HepG2 (cell line): ENCODE measurements around the gene OPA3. TPM values are rescaled to one million over a fixed set of nuclear protein-coding genes. Genes with fewer than 3 reads are reported as not detected.
A peak's percentile ranks its signal among the peaks of the same experiment; 100 is the strongest.

ENCODE experiments used
- KDM4B ChIP-seq: sonication (generic); formaldehyde crosslinking; IDR thresholded peaks from 2 replicates; pipeline ENCODE4 v1.4.0; 2020; ENCODE audit warnings: missing genetic modification reagents
- MATR3 ChIP-seq: sonication (generic); formaldehyde crosslinking; IDR thresholded peaks from 2 replicates; pipeline ENCODE4 v1.4.0; 2020; ENCODE audit warnings: missing genetic modification reagents
- MTF1 ChIP-seq: sonication (generic); formaldehyde crosslinking; IDR thresholded peaks from 2 replicates; pipeline ENCODE4 v1.5.0; 2020; ENCODE audit warnings: missing genetic modification reagents
- NRL ChIP-seq: sonication (generic); formaldehyde crosslinking; IDR thresholded peaks from 2 replicates; pipeline ENCODE4 v1.5.0; 2020; ENCODE audit warnings: missing genetic modification reagents, mild to moderate bottlenecking, moderate library complexity, borderline replicate concordance
- PPARG ChIP-seq: conservative IDR thresholded peaks from 2 replicates; pipeline ENCODE4 v1.6.1; 2016; ENCODE audit warnings: missing biosample characterization, missing genetic modification reagents
- SCMH1 ChIP-seq: sonication (generic); formaldehyde crosslinking; IDR thresholded peaks from 2 replicates; pipeline ENCODE4 v1.9.0; 2021; ENCODE audit warnings: missing genetic modification reagents, mild to moderate bottlenecking, borderline replicate concordance
- SIX1 ChIP-seq: sonication (generic); formaldehyde crosslinking; IDR thresholded peaks from 2 replicates; pipeline ENCODE4 v1.4.0; 2020; ENCODE audit warnings: missing genetic modification reagents, borderline replicate concordance
- ZNF235 ChIP-seq: sonication (generic); formaldehyde crosslinking; IDR thresholded peaks from 2 replicates; pipeline ENCODE4 v1.8.1; 2023; ENCODE audit warnings: mild to moderate bottlenecking, missing genetic modification reagents, borderline replicate concordance
- ZNF326 ChIP-seq: sonication (generic); formaldehyde crosslinking; IDR thresholded peaks from 2 replicates; pipeline ENCODE4 v1.4.0; 2020; ENCODE audit warnings: missing genetic modification reagents, borderline replicate concordance
- ZNF350 ChIP-seq: sonication (generic); formaldehyde crosslinking; IDR thresholded peaks from 2 replicates; pipeline ENCODE4 v1.4.0; 2020; ENCODE audit warnings: mild to moderate bottlenecking, low read depth, missing genetic modification reagents, borderline replicate concordance
- ZNF790 ChIP-seq: sonication (generic); formaldehyde crosslinking; IDR thresholded peaks from 2 replicates; pipeline ENCODE4 v1.8.0; 2022; ENCODE audit warnings: missing genetic modification reagents, mild to moderate bottlenecking, borderline replicate concordance
- ZSCAN31 ChIP-seq: sonication (generic); formaldehyde crosslinking; IDR thresholded peaks from 2 replicates; pipeline ENCODE4 v1.5.0; 2020; ENCODE audit warnings: low read depth, mild to moderate bottlenecking, missing genetic modification reagents
- polyA plus RNA-seq, 8 experiments: library from polyadenylated mRNA; depleted of rRNA in 3 of 8; stranded (reverse) in 7 of 8; unstranded in 1 of 8; fragments of >200 nt; fragmentation: Illumina TruSeq in 4 of 8; extraction: Trizol in 4 of 8; gene quantifications; 2 replicates each; pipeline versions ENCODE4 v1.2.1 to v1.2.3, GENCODE V29; 2011 to 2016; ENCODE audit warnings: low read depth in 4 of 8, missing spikeins in 1 of 8, mixed read lengths in 1 of 8; ENCODE audit not compliant: insufficient read depth in 1 of 8
- total RNA-seq, 5 experiments: library from RNA; depleted of rRNA; stranded (reverse); fragments of >200 nt; fragmentation: Illumina TruSeq; extraction: Trizol; gene quantifications; 2 replicates each; pipeline ENCODE4 v1.2.3, GENCODE V29; 2016; ENCODE audit warnings: low read depth in 1 of 5
- TF ChIP-seq, protein P1 (sequence below): sonication (generic); formaldehyde crosslinking; IDR thresholded peaks from 2 replicates; pipeline ENCODE4 v1.8.1; 2023; ENCODE audit warnings: mild to moderate bottlenecking, missing genetic modification reagents
- TF ChIP-seq, protein P2 (sequence below): sonication (generic); formaldehyde crosslinking; IDR thresholded peaks from 2 replicates; pipeline ENCODE4 v1.5.0; 2020; ENCODE audit warnings: mild to moderate bottlenecking, low read depth, missing genetic modification reagents, borderline replicate concordance
- TF ChIP-seq, protein P3 (sequence below): sonication (generic); formaldehyde crosslinking; IDR thresholded peaks from 2 replicates; pipeline ENCODE4 v1.8.1; 2022; ENCODE audit warnings: low read depth, mild to moderate bottlenecking, missing genetic modification reagents
- TF ChIP-seq, protein P4 (sequence below), 2 experiments: IDR thresholded peaks; 2 replicates each; pipeline ENCODE4 v1.6.1; 2011 to 2012; ENCODE audit warnings: low read length in 2 of 2, borderline replicate concordance in 1 of 2, low read depth in 1 of 2, mild to moderate bottlenecking in 1 of 2, moderate library complexity in 1 of 2
- TF ChIP-seq, protein P5 (sequence below): sonication (generic); formaldehyde crosslinking; conservative IDR thresholded peaks from 2 replicates; pipeline ENCODE4 v1.5.0; 2020; ENCODE audit warnings: missing genetic modification reagents

The OPA3 gene
- total and polyA plus RNA-seq, 2 of the 13 experiments (the other 11 are each of a cell fraction or from before 2014, with no cell fraction given) = 8.3 to 17.7 TPM

DNA sequence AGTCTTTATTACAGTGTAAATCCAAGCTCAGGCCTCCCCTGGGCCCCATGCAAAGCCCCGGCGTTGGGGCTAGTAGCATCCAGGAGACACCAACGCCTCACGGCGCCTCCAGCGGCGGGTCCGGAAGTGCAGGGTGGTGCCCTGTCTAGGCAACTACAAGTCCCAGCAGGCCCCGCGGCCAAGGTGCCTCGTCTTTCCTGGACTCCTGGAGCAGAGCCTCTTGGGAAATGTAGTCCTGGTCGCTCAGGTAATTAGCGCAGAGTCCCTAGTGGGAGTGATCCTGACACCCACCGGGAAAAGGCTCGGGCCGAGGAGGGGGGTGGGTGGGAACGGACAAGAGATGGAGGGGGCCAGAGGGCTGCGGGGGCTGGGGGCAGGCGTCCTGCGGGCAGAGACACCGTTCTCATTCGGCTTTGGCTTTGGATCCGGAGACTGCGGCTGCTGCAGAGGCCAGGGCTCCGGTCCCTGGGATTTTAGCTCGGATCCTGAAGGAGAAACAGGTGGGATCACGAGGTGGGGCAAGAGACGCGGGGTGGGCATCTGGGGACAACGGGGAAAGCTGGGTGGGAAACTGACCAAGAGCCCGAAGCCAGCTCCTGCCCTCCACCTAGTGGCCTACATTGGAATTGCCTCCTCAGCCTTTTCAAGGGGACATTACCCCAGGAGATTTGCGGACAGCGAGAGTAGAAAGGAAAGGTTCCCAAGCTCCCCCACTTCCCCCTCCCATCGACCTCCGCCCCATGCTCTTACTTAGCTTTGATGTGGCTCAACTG is 99.1 kb downstream of the OPA3 start (continued):
- TF ChIP-seq MATR3 (CRISPR knock-in tag) (no peak), ZNF790 (CRISPR knock-in tag) (no peak), MTF1 (no peak), SIX1 (CRISPR knock-in tag) (no peak), KDM4B (CRISPR knock-in tag) (no peak), ZNF326 (CRISPR knock-in tag) (no peak), ZNF235 (CRISPR knock-in tag) (no peak), ZSCAN31 (CRISPR knock-in tag) (no peak), PPARG (CRISPR knock-in tag) (no peak), NRL (no peak), ZNF350 (CRISPR knock-in tag) (no peak), SCMH1 (CRISPR knock-in tag) (no peak)
- TF ChIP-seq, protein P1, sequence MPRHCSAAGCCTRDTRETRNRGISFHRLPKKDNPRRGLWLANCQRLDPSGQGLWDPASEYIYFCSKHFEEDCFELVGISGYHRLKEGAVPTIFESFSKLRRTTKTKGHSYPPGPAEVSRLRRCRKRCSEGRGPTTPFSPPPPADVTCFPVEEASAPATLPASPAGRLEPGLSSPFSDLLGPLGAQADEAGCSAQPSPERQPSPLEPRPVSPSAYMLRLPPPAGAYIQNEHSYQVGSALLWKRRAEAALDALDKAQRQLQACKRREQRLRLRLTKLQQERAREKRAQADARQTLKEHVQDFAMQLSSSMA = no peak
- TF ChIP-seq, protein P2, sequence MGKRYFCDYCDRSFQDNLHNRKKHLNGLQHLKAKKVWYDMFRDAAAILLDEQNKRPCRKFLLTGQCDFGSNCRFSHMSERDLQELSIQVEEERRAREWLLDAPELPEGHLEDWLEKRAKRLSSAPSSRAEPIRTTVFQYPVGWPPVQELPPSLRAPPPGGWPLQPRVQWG = no peak
- TF ChIP-seq, protein P3, sequence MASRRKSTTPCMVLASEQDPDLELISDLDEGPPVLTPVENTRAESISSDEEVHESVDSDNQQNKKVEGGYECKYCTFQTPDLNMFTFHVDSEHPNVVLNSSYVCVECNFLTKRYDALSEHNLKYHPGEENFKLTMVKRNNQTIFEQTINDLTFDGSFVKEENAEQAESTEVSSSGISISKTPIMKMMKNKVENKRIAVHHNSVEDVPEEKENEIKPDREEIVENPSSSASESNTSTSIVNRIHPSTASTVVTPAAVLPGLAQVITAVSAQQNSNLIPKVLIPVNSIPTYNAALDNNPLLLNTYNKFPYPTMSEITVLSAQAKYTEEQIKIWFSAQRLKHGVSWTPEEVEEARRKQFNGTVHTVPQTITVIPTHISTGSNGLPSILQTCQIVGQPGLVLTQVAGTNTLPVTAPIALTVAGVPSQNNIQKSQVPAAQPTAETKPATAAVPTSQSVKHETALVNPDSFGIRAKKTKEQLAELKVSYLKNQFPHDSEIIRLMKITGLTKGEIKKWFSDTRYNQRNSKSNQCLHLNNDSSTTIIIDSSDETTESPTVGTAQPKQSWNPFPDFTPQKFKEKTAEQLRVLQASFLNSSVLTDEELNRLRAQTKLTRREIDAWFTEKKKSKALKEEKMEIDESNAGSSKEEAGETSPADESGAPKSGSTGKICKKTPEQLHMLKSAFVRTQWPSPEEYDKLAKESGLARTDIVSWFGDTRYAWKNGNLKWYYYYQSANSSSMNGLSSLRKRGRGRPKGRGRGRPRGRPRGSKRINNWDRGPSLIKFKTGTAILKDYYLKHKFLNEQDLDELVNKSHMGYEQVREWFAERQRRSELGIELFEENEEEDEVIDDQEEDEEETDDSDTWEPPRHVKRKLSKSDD (CRISPR knock-in tag) = no peak
- TF ChIP-seq, protein P4, sequence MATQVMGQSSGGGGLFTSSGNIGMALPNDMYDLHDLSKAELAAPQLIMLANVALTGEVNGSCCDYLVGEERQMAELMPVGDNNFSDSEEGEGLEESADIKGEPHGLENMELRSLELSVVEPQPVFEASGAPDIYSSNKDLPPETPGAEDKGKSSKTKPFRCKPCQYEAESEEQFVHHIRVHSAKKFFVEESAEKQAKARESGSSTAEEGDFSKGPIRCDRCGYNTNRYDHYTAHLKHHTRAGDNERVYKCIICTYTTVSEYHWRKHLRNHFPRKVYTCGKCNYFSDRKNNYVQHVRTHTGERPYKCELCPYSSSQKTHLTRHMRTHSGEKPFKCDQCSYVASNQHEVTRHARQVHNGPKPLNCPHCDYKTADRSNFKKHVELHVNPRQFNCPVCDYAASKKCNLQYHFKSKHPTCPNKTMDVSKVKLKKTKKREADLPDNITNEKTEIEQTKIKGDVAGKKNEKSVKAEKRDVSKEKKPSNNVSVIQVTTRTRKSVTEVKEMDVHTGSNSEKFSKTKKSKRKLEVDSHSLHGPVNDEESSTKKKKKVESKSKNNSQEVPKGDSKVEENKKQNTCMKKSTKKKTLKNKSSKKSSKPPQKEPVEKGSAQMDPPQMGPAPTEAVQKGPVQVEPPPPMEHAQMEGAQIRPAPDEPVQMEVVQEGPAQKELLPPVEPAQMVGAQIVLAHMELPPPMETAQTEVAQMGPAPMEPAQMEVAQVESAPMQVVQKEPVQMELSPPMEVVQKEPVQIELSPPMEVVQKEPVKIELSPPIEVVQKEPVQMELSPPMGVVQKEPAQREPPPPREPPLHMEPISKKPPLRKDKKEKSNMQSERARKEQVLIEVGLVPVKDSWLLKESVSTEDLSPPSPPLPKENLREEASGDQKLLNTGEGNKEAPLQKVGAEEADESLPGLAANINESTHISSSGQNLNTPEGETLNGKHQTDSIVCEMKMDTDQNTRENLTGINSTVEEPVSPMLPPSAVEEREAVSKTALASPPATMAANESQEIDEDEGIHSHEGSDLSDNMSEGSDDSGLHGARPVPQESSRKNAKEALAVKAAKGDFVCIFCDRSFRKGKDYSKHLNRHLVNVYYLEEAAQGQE (IDR thresholded peaks at IDR 0.05; ENCODE audit: borderline replicate concordance in 1 of 2, low read depth in 1 of 2, low read length in 2 of 2) = no peak
- TF ChIP-seq, protein P5, sequence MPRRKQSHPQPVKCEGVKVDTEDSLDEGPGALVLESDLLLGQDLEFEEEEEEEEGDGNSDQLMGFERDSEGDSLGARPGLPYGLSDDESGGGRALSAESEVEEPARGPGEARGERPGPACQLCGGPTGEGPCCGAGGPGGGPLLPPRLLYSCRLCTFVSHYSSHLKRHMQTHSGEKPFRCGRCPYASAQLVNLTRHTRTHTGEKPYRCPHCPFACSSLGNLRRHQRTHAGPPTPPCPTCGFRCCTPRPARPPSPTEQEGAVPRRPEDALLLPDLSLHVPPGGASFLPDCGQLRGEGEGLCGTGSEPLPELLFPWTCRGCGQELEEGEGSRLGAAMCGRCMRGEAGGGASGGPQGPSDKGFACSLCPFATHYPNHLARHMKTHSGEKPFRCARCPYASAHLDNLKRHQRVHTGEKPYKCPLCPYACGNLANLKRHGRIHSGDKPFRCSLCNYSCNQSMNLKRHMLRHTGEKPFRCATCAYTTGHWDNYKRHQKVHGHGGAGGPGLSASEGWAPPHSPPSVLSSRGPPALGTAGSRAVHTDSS (CRISPR knock-in tag) = 0 out of 2 replicates have a peak, but pooled peaks have one; percentile 38
